ENCODE data around the gene OBSCN.
"Not testable (repeated sequence)": the region's sequence is repeated elsewhere in the genome, so short reads cannot be mapped to it uniquely, and the experiment has no call there.

OBSCN gene

GRCh38 chr1:228226956-228227791, 19.3 kb downstream of the OBSCN start:
- no peak for DNase-seq

- DNase-seq: not testable (repeated sequence)
Observed at GRCh38 chr1:228228147-228228546, 20.3 kb downstream of the OBSCN start.

DNA sequence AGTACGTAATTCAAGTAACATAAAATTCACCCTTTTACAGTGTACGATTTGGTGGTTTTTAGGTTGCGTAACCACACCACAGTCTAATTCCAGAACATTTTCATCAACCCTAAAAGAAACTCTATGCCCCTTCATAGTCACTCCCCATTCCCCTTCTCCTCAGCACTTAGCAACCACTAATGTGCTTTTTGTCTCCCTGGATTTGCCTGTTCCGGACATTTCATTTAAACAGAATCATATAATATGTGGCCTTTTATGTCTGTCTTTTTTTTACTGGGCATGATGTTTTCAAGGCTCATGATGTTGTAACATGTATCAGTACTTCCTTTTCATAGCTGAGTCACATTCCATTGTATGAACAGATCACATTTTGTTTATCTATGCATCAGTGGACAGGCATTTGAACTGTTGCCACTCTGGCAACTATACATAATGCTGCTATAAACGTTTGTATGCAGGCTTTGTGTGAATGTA, 20.8 kb downstream of the OBSCN start:
- no peak for DNase-seq

GRCh38 chr1:228231189-228231588, 23.3 kb downstream of the OBSCN start:
- no peak for DNase-seq

- DNase-seq: no peak
Observed at GRCh38 chr1:228233136-228233535, 25.3 kb downstream of the OBSCN start.

GRCh38 chr1:228234921-228235320, 27.1 kb downstream of the OBSCN start:
- DNase-seq: no peak

DNA sequence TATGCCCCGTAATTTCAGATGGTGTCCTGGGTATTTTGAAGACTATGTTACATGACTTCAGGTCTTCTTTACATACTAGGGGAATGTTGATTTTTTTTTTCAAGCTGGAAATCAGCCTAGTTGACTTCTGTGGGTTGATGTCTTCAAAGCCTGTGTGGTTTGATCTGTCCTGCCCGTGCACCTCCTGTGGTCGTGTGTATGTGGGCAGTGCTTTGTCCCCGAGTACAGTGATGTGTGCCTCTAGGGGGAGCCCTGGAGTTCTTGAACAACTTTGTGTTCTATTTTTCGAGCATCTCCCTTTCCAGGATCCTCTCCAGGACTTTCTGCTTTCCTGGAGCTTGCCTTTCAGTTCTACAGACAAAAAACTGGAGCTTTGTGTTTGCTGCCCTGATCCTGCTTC, 28.9 kb downstream of the OBSCN start:
- DNase-seq: peak; percentile 60

DNA sequence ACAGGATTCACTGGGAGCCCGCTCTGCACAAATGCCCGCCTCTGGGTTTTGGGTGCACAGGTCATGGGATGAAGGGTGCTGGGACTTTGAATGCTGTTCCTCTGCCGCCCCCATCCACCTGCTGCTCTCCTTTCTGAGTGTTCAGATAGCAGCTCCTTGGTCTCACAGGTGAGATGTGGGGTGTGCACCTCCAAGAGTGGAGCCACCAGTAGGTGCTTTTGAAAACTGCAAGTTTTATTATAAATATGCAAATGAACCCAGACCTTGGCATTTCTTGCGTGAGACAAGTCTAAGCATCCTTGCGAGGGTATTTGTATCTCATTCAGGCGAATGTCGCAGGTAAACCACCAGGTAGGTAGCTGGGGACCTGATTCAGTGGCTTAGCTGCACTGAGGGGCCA, 30.2 kb downstream of the OBSCN start:
- no peak for DNase-seq

DNA sequence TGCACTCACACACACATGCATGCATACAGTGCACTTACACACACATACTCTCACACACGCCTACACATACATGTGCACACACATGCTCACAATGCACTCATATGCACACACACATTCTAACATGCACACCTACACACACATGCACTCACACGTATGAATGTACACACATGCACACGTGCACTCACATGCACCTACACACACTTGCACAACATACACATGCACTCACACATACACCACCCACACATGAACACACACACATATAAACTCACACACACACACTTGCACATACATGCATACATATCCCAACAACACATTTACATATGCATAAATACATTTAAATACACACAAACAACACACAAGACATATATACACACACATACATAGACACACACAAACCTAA, 30.6 kb downstream of the OBSCN start:
- DNase-seq: no peak

DNA sequence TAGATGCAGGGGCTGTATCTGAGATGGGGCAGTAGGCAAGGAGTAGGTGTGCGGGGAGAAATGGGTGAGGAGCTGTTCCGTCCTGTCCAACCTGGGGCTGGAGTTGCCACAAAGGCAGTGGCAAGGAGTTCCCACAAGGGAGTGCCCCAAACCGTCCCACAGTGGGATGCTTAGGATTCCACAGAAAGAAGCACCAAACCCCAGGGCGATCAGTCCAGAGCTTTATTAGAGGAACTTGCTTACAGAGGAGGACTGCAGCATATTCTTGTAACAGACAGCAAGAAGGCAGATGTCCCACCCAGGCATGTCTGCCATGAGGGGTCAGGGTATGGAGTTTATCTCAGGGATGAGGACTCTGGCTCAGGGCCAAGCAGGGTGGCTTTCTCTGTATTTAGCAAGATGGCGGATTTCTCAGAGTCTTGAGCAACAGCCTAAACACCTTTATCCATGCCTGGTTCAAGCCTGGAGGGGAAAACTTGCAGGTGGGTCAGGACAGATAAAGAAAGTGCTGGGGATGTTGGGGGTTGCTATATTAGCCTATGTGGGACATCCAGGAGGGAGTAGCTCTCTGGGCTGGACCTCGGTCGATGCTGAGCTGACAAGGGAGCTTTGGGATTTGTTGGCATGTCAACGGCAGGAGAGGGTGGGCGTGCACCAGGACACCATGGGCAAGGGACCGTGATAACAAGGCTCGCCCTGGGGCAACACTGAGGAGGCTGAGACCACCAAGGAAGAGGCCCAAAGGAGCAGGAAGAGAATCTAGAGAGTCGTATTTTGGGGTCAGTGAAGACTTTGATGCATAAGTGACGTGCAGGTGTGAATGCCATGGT, 32.8 kb downstream of the OBSCN start:
- DNase-seq: no peak

DNA sequence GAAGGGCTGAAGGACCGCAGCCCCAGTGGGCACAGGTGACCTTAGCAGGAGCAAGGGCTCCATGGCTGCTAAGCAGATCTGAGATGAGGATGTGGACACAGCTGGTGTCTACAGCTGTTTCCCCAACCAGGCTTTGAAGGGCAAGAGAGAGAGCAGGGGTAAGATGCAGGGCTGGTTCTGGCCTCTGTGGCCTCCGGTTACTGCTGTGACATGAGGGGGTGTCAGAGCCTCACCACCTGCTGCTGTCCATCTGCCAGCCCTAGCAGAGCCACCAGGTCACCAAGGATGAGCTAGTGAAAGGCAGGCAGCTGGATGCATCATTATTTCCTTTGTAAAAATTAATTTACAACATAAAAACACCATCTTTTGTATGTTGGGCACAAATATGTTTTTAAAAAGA, 33.4 kb downstream of the OBSCN start:
- no peak for DNase-seq

- DNase-seq: no peak
Observed at GRCh38 chr1:228242409-228242808, 34.6 kb downstream of the OBSCN start.

DNA sequence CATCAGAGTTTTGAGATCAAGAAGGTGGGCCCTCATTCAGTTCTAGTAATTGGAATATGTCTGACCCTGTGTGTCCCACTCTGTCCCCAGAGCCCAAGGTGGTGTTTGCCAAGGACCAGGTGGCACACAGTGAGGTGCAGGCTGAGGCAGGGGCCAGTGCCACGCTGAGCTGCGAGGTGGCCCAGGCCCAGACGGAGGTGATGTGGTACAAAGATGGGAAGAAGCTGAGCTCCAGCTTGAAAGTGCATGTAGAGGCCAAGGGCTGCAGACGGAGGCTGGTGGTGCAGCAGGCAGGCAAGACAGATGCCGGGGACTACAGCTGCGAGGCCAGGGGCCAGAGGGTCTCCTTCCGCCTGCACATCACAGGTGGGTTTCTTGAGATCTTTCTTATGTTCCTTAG, 35.2 kb downstream of the OBSCN start:
- no peak for DNase-seq

GRCh38 chr1:228243989-228244388, 36.1 kb downstream of the OBSCN start:
- DNase-seq: not testable (repeated sequence)

DNA sequence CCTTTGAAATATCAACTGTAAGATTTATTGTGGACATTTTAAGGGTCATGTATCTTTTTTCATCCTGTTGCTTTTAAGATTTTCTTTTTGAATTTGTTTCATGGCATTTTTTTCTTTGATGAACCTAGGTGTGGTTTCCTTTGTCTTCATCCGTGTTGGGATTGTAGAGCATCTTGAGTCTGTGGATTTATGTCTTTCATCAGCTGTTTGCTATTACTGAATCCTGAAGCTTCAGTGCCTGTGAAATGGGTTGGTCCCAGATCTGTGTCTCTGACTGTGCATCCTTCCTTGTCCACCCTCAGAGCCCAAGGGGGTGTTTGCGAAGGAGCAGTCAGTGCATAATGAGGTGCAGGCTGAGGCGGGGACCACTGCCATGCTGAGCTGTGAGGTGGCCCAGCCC, 37.3 kb downstream of the OBSCN start:
- DNase-seq: no peak

DNA sequence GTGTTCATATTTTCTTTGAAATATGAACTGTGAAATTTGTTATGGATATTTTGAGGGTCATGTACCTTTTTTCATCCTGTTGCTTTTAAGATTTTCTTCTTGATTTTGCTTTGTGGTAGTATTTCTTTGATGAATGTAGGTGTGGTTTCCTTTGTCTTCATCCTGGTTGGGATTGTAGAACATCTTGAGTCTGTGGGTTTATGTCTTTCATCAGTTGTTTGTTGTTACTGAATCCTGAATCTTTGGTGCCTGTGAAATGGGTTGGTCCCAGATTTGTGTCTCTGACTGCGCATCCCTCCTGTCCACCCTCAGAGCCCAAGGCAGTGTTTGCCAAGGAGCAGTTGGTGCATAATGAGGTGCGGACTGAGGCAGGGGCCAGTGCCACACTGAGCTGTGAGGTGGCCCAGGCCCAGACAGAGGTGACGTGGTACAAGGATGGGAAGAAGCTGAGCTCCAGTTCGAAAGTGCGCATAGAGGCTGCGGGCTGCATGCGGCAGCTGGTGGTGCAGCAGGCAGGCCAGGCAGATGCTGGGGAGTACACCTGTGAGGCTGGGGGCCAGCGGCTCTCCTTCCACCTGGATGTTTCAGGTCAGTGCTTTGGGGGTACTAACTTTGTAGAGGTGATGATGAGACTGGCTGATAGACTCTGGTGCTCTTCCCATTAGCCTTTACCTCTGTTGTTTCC, 38.5 kb downstream of the OBSCN start:
- DNase-seq: no peak

GRCh38 chr1:228249513-228250305, 41.9 kb downstream of the OBSCN start:
- DNase-seq: no peak

GRCh38 chr1:228252476-228252875, 44.6 kb downstream of the OBSCN start:
- not testable (repeated sequence) for DNase-seq

GRCh38 chr1:228256626-228257375, 49.0 kb downstream of the OBSCN start:
- DNase-seq: no peak

DNA sequence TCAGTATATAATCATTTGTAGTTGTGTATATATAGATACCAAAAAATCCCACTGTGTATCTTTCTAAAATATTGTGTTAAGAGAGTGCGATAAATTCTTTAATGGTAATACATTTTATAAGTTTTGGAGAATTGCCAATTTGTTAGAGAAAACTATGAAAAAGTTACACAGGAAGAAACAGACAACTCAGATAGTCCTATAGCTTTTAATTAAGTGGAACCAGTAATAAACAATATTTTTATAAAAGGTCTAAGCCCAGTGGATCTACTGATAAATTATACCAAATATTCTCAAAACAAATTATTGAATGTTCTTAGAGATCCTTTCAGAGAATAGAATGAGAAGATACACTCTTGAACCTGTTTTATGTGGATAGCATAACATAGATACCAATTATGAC, 50.6 kb downstream of the OBSCN start:
- no peak for DNase-seq

- no peak for DNase-seq
Observed at GRCh38 chr1:228259368-228259894, 51.6 kb downstream of the OBSCN start.

DNA sequence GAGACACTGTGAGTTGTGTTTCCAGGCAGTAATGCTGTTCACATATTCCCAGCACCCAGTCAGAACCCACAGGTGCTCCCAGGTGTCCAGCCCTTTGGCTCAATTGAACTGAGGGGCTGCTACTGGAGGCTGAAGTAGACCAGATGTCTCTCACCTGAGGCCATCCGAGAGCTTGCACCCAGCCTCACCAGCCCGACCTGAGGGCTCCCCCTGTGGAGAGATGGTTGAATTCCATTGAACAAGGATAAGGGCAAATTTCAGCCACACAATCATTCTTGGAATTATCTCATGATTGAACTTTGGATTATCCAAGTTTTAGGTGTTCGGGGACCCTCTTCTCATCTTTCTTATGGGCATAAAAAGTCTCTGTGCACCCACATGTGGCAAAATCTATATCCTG, 52.1 kb downstream of the OBSCN start:
- no peak for DNase-seq

All from activated CD4-positive, alpha-beta T cell treated with anti-CD3 and anti-CD28 coated beads for 48 hours (primary cell).